ENCODE results near the gene CRISPLD2. TPM values are rescaled to one million over a fixed set of nuclear protein-coding genes. Genes with fewer than 3 reads are reported as not detected.
"Not testable (repeated sequence)": the region's sequence is repeated elsewhere in the genome, so short reads cannot be mapped to it uniquely, and the experiment has no call there.

Gene CRISPLD2
- total RNA-seq, 1 experiment from 2014 or later: 9.4 TPM

DNA sequence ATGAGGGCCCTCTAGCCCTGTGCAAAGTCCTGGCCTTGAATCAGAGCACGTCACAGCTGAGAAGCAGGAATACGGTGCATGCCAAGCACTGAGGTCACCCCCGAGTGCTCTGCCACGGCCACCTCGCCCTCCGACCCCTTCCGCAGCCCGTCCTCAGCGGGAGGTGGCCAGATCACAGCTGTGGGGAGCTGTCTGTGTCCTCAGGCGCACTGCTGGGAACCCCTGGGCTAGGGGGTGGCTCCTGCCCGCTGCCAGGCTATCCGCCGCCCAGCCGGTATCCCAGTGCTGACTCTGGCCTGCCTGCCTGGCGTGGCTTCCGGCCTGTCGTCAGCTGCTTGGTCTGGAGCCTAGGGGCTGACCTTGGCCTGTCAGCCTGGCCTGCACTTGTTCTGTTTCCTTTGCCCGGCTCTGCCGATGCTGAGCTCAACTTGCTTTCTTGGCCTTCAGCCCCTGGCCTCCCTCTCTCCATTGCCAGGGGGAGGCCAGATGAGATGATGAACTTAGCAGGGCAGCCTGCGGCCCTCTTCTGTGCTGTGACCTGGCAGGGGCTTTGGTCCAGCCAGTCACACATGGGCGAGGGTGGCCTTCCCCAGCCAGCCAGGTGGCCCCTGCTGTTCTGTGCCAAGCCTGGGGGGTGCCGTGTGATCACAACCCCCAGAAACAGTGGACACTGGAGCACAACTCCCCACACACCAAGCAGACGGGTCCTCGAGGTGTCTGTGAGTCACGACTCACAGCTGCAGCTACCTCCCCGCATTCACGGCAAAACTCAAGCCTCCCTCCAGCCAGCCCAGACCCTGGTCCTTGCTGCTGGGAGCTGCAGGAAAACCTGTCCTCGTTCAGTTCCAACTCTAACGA, 114.2 kb downstream of the CRISPLD2 start:
- DNase-seq (ENCODE audit: low spot score) (no peak), ATAC-seq (no peak)
- H3K4me3 Mint-ChIP-seq: no peak overlapping the region
- POLR2A ChIA-PET: interaction anchor here (0.7 kb wide), 1 partner anchor 418 kb away, joined by 3 read pairs; no protein-coding TSS in a partner anchor
- H3K4me1 Mint-ChIP-seq: no peaks in the 10 kb centered on the region
- CTCF ChIA-PET: interaction anchor here (0.5 to 4.0 kb wide), 9 partner anchors 9 to 1012 kb away, joined by 3 to 30 read pairs (median 4); no protein-coding TSS in a partner anchor
- H3K9me3 Mint-ChIP-seq: peaks cover 4% of the 10 kb centered on the region
- H3K27ac Mint-ChIP-seq: peak overlapping the region; percentile 49; the same call in 1 of the 2 replicates
- TF ChIP-seq TEAD4 (CRISPR knock-in tag; IDR thresholded peaks at IDR 0.05) (no peak), GABPB1 (CRISPR knock-in tag; IDR thresholded peaks at IDR 0.05) (peak; percentile 88)
- no peaks in the 10 kb centered on the region for H3K36me3 Mint-ChIP-seq
- H3K27me3 Mint-ChIP-seq (ENCODE audit: low read depth): no peaks in the 10 kb centered on the region

DNA sequence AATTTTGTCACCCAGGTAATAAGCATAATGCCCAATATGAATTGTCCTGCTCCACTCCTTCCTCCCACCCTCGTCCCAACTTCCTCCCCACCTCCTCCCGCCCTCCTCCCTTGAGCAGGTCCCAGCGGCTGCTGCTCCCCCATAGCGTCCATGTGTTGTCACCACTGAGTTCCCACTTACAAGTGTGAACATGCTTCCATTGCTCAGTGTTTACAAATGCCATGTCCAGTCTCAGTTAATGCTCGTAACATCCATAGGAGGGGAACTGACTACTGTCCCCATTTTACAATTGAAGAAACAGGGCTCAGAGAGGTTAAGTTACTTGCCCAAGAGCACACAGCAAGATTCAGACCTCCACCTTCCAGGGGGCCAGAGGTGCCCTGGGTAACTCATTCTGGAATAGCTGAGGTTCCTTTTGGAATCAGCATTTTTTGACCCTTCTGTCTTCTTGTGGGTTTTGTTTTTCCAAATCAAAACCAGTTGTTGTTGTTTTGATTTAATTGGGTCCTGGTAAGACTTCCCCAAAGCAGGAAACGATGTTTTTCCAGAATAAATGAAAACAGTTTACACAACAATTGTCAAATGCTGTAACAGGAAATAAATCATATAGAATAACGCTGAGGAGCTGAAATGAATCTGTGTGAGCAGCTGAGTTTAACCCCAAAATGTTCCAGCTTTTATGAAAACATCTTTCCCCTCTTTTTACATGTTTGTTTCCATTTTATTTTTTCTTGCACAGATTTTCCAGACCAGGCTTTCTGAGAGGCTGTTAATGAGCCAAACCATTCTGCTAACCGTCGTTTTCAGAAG, 117.6 kb downstream of the CRISPLD2 start:
- ATAC-seq (no peak), DNase-seq (ENCODE audit: low spot score) (no peak)
- Mint-ChIP-seq H3K36me3 (no peaks in the 10 kb centered on the region), H3K4me3 (no peak overlapping the region), H3K4me1 (peaks cover 4% of the 10 kb centered on the region; the same call in 1 of the 2 replicates), H3K27ac (no peak overlapping the region), H3K27me3 (ENCODE audit: low read depth) (no peaks in the 10 kb centered on the region), H3K9me3 (no peaks in the 10 kb centered on the region)
- TF ChIP-seq ZNF219 (CRISPR knock-in tag; IDR thresholded peaks at IDR 0.05; ENCODE audit: borderline replicate concordance) (no peak), ZBTB21 (CRISPR knock-in tag; IDR thresholded peaks at IDR 0.05; ENCODE audit: borderline replicate concordance) (no peak), CREB1 (CRISPR knock-in tag; IDR thresholded peaks at IDR 0.05) (no peak), EMX1 (CRISPR knock-in tag; IDR thresholded peaks at IDR 0.05) (no peak)
- TF ChIP-seq, protein P1, sequence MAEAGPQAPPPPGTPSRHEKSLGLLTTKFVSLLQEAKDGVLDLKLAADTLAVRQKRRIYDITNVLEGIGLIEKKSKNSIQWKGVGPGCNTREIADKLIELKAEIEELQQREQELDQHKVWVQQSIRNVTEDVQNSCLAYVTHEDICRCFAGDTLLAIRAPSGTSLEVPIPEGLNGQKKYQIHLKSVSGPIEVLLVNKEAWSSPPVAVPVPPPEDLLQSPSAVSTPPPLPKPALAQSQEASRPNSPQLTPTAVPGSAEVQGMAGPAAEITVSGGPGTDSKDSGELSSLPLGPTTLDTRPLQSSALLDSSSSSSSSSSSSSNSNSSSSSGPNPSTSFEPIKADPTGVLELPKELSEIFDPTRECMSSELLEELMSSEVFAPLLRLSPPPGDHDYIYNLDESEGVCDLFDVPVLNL (CRISPR knock-in tag; IDR thresholded peaks at IDR 0.05; ENCODE audit: borderline replicate concordance, low read depth): no peak
- TF ChIP-seq, protein P2, sequence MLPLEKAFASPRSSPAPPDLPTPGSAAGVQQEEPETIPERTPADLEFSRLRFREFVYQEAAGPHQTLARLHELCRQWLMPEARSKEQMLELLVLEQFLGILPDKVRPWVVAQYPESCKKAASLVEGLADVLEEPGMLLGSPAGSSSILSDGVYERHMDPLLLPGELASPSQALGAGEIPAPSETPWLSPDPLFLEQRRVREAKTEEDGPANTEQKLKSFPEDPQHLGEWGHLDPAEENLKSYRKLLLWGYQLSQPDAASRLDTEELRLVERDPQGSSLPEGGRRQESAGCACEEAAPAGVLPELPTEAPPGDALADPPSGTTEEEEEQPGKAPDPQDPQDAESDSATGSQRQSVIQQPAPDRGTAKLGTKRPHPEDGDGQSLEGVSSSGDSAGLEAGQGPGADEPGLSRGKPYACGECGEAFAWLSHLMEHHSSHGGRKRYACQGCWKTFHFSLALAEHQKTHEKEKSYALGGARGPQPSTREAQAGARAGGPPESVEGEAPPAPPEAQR (CRISPR knock-in tag; IDR thresholded peaks at IDR 0.05): no peak
- POLR2A ChIA-PET: no interaction called here
- CTCF ChIA-PET: interaction anchor here (2.4 kb wide), 1 partner anchor 14 kb away, joined by 16 read pairs; no protein-coding TSS in a partner anchor

DNA sequence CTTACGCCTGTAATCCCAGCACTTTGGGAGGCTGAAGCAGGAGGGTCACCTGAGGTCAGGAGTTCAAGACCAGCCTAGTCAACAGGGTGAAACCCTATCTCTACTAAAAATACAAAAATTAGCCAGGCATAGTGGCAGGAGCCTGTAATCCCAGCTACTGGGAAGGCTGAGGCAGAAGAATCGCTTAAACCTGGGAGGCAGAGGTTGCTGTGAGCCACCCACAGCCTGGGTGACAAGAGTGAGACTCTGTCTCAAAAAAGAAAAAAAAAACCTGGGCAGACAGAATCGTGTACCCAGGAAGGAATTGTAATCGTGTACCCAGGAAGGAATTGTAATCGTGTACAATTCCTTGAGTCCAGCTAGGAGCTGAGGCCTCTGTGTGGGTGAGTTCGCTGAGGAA, 118.8 kb downstream of the CRISPLD2 start:
- ATAC-seq; H3K27ac Mint-ChIP-seq; H3K9me3 Mint-ChIP-seq; POLR2A ChIA-PET; DNase-seq (ENCODE audit: low spot score); H3K27me3 Mint-ChIP-seq (ENCODE audit: low read depth); H3K36me3 Mint-ChIP-seq; H3K4me3 Mint-ChIP-seq; H3K4me1 Mint-ChIP-seq: not testable (repeated sequence)
- CTCF ChIA-PET: interaction anchor here (1.7 to 2.4 kb wide), 2 partner anchors 13 to 14 kb away, joined by 7 to 16 read pairs; no protein-coding TSS in a partner anchor

DNA sequence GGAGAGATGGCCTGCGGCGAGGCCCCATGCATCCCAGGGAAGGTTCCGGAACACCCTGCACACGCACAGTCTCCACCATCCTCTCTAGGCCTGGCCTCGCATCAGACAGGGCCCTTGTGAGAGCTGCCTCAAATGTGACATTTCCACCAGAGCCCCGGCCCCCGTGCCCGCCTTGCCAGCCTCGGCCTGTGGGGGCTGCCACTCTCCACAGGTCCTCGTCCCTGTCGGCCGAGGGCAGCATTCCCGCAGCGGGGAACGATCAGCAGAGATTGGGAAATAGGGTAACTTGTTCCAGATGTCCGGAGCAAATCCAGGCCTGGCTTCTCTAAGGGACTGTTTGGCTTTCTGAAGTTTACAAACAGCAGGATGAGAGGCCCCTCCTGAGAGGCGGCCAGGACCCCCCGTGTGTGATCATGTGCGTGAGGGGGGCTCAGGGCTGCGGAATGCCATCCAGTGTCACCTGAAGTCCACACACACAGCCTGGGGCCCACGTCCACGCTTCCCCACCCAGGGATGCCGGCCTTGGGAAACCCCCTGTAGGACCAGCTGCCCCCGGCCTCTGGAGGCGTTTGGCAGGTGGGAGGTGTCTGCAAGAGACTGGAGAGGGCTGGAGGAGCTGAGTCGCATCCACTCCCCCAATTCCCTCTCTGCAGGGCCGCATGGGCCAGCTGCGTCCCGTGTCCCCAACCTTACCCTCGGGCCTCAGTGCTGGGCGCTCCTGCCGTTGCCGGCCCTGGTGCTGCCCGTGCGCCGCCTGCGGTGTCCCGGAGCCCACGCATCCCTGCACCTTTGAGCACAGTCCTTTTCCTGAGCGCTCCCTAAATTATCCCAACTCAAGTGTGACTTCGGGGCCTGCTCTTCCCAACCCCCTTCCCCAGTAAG, 121.1 kb downstream of the CRISPLD2 start:
- peak; percentile 26; the same call in 1 of the 2 replicates for ATAC-seq
- Mint-ChIP-seq H3K36me3 (no peaks in the 10 kb centered on the region), H3K27ac (no peak overlapping the region), H3K9me3 (no peaks in the 10 kb centered on the region), H3K4me3 (no peak overlapping the region), H3K4me1 (peaks cover 4% of the 10 kb centered on the region; the same call in 1 of the 2 replicates), H3K27me3 (ENCODE audit: low read depth) (no peaks in the 10 kb centered on the region)
- CTCF ChIA-PET: interaction anchor here (1.1 to 4.4 kb wide), 2 partner anchors 11 to 15 kb away, joined by 6 to 29 read pairs; no protein-coding TSS in a partner anchor
- no peak for DNase-seq (ENCODE audit: low spot score)
- POLR2A ChIA-PET: interaction anchor here (0.6 kb wide), 1 partner anchor 103 kb away, joined by 3 read pairs; no protein-coding TSS in a partner anchor
- TF ChIP-seq ESRRA (CRISPR knock-in tag; IDR thresholded peaks at IDR 0.05; ENCODE audit: borderline replicate concordance) (no peak), KAT7 (CRISPR knock-in tag; IDR thresholded peaks at IDR 0.05; ENCODE audit: borderline replicate concordance) (no peak), ZNF396 (CRISPR knock-in tag; IDR thresholded peaks at IDR 0.05; ENCODE audit: borderline replicate concordance) (no peak)
- TF ChIP-seq, protein P3, sequence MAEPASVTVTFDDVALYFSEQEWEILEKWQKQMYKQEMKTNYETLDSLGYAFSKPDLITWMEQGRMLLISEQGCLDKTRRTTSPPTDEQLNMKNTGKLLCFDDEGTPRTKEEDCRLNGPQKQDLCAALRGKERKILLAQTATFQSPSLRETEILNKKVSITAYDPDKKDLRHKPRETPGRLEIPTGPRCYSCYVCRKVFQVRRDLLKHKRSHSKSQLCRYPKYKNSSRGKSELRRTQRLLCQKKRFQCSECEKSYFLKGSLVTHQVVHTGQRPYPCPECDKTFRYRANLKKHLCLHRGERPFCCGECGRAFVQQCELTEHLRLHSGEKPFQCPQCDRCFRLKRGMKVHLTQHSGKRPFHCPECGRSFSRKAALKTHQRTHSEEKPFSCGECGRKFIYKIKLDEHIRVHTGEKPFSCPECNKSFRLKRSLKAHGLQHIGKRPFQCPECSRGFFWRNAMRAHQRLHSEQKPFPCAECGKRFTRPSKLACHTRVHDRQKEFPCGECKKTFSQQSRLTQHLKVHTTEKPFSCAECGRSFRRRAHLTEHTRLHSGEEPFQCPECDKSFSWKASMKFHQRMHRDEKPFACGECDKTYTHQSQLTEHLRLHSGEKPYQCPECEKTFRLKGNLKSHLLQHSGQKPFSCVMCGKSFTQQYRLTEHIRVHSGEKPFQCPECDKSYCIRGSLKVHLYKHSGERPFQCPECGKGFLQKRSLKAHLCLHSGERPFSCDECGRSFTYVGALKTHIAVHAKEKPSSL (CRISPR knock-in tag; conservative IDR thresholded peaks at IDR 0.05): no peak
- TF ChIP-seq, protein P4, sequence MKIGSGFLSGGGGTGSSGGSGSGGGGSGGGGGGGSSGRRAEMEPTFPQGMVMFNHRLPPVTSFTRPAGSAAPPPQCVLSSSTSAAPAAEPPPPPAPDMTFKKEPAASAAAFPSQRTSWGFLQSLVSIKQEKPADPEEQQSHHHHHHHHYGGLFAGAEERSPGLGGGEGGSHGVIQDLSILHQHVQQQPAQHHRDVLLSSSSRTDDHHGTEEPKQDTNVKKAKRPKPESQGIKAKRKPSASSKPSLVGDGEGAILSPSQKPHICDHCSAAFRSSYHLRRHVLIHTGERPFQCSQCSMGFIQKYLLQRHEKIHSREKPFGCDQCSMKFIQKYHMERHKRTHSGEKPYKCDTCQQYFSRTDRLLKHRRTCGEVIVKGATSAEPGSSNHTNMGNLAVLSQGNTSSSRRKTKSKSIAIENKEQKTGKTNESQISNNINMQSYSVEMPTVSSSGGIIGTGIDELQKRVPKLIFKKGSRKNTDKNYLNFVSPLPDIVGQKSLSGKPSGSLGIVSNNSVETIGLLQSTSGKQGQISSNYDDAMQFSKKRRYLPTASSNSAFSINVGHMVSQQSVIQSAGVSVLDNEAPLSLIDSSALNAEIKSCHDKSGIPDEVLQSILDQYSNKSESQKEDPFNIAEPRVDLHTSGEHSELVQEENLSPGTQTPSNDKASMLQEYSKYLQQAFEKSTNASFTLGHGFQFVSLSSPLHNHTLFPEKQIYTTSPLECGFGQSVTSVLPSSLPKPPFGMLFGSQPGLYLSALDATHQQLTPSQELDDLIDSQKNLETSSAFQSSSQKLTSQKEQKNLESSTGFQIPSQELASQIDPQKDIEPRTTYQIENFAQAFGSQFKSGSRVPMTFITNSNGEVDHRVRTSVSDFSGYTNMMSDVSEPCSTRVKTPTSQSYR (CRISPR knock-in tag; IDR thresholded peaks at IDR 0.05): no peak
- TF ChIP-seq, protein P5, sequence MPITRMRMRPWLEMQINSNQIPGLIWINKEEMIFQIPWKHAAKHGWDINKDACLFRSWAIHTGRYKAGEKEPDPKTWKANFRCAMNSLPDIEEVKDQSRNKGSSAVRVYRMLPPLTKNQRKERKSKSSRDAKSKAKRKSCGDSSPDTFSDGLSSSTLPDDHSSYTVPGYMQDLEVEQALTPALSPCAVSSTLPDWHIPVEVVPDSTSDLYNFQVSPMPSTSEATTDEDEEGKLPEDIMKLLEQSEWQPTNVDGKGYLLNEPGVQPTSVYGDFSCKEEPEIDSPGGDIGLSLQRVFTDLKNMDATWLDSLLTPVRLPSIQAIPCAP (CRISPR knock-in tag; IDR thresholded peaks at IDR 0.05): no peak

Data from WTC11 (cell line).